Sigmoid colon (tissue), 7 donors: Measurements from ENCODE around the gene NHERF2. TPM values are rescaled to one million over a fixed set of nuclear protein-coding genes. Genes with fewer than 3 reads are reported as not detected.
A peak's percentile ranks its signal among the peaks of the same experiment; 100 is the strongest.

Experiments
- DNase-seq: peaks from one replicate; pipeline ENCODE4 v3.0.0-alpha.2; 2019
- H3K27ac ChIP-seq, 4 donors: fragments of 200-600 bp; sonication (generic); one replicate each; pipeline ENCODE4 v1.5.1; 2016 to 2019; ENCODE audit warnings: mild to moderate bottlenecking in 1 of 4
- H3K27me3 ChIP-seq, 3 donors: fragments of 200-600 bp; sonication (generic); one replicate each; pipeline ENCODE4 v1.5.1; 2019; ENCODE audit warnings: mild to moderate bottlenecking in 1 of 3
- H3K36me3 ChIP-seq, 4 donors: fragments of 200-600 bp; sonication (generic); one replicate each; pipeline ENCODE4 v1.5.1; 2016 to 2019
- H3K4me1 ChIP-seq, 4 donors: fragments of 200-600 bp; sonication (generic); one replicate each; pipeline ENCODE4 v1.5.1; 2017 to 2019
- H3K4me3 ChIP-seq, 4 donors: fragments of 200-600 bp; sonication (generic); one replicate each; pipeline ENCODE4 v1.5.1; 2017 to 2019; ENCODE audit warnings: mild to moderate bottlenecking in 2 of 4, moderate library complexity in 1 of 4
- H3K9me3 ChIP-seq, 4 donors: fragments of 200-600 bp in 3 of 4; sonication (generic) in 3 of 4; one replicate each; pipeline versions ENCODE4 v1.5.1 to v1.6.1; 2013 to 2019
- EP300 ChIP-seq, 4 donors: sonication (generic); formaldehyde crosslinking; IDR thresholded peaks; one replicate each; pipeline ENCODE4 v1.6.1; 2017; ENCODE audit warnings: antibody characterized with exemption in 4 of 4
- POLR2A ChIP-seq, 2 donors: fragments of 450-650 bp; IDR thresholded peaks; one replicate each; pipeline ENCODE4 v1.6.1; 2016; ENCODE audit warnings: antibody characterized with exemption in 2 of 2, mild to moderate bottlenecking in 2 of 2, moderate library complexity in 2 of 2
- POLR2AphosphoS5 ChIP-seq, 4 donors: sonication (generic); formaldehyde crosslinking; IDR thresholded peaks; one replicate each; pipeline ENCODE4 v1.6.1; 2017; ENCODE audit warnings: antibody characterized with exemption in 4 of 4
- WGBS, 2 donors: extraction: QIAGEN DNeasy Blood & Tissue Kit; methylation state at CpG; one replicate each; pipeline ENCODE4 v1.1.7; 2013; 5-methylcytosine and 5-hydroxymethylcytosine counted together
- intact Hi-C: fragments of 100-400 bp; cut with DNase I; formaldehyde crosslinking; loops from one replicate; pipeline ENCODE4 v1.15.1; 2023
- polyA plus RNA-seq, 3 donors: library from polyadenylated mRNA; stranded (reverse); fragments of 200-250 nt; gene quantifications; one replicate each; pipeline ENCODE4 v1.2.3, GENCODE V29; 2013
- total RNA-seq, 4 donors: library from RNA; depleted of rRNA; stranded (reverse); fragments of >200 nt; gene quantifications; one replicate each; pipeline ENCODE4 v1.1.0, GENCODE V29; 2016
- TF ChIP-seq, protein P1 (sequence below), 4 experiments: fragments of 450-650 bp in 3 of 4; fragments of 200-600 bp in 1 of 4; IDR thresholded peaks; one replicate each; pipeline ENCODE4 v1.5.1; 2016 to 2019; ENCODE audit warnings: antibody characterized with exemption in 4 of 4, mild to moderate bottlenecking in 3 of 4, moderate library complexity in 2 of 4
- donor health status: healthy with polysubstance abuse.
- donor health status: Bipolar disorder and iron deficiency.
- donor health status: healthy.

The NHERF2 gene
- total and polyA plus RNA-seq, 7 donors, result 23.5 to 105 (median 46.7) TPM

DNA sequence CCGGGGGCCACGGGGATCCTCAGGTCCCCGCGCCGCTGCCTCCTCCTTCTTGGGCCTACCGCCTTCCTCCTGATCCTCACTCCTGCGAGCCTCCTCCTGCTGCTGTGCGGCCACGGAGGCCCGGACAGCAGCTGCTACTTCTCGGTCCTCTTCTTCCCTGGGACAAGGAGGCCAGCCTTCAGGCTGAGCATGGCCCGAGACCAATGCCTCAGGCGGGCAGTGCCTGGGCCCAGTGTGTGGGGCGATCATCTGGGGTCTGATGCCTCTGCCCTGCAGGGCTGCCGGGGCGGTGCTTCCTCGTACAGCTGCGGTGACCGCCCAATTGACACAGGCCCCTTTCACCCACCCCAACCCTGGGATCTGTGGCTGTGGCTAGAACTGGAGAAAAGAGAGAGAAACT lies 25.7 kb upstream of the NHERF2 start:
- 96 to 97% methylated on average over 19 of the region's 19 CpGs for WGBS, 2 donors
- H3K9me3 ChIP-seq, result no peaks in the 10 kb centered on the region
- intact Hi-C loops, result no loop called here
- H3K4me1 ChIP-seq, result peaks cover 0 to 32% (median 27%) of the 10 kb centered on the region in 4 donors
- no peak for TF ChIP-seq POLR2A (IDR thresholded peaks at IDR 0.05)
- TF ChIP-seq, protein P1, sequence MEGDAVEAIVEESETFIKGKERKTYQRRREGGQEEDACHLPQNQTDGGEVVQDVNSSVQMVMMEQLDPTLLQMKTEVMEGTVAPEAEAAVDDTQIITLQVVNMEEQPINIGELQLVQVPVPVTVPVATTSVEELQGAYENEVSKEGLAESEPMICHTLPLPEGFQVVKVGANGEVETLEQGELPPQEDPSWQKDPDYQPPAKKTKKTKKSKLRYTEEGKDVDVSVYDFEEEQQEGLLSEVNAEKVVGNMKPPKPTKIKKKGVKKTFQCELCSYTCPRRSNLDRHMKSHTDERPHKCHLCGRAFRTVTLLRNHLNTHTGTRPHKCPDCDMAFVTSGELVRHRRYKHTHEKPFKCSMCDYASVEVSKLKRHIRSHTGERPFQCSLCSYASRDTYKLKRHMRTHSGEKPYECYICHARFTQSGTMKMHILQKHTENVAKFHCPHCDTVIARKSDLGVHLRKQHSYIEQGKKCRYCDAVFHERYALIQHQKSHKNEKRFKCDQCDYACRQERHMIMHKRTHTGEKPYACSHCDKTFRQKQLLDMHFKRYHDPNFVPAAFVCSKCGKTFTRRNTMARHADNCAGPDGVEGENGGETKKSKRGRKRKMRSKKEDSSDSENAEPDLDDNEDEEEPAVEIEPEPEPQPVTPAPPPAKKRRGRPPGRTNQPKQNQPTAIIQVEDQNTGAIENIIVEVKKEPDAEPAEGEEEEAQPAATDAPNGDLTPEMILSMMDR (IDR thresholded peaks at IDR 0.05), result no peak
- TF ChIP-seq POLR2AphosphoS5 (IDR thresholded peaks at IDR 0.05), result no peak
- no peak for TF ChIP-seq EP300 (IDR thresholded peaks at IDR 0.05)
- no peak overlapping the region for H3K27ac ChIP-seq
- H3K36me3 ChIP-seq, result peaks cover 36 to 65% (median 49%) of the 10 kb centered on the region in 4 donors
- no peaks in the 10 kb centered on the region for H3K27me3 ChIP-seq
- no peak overlapping the region for H3K4me3 ChIP-seq
- DNase-seq, result no peak

GRCh38 chr16:2001456-2002355 lies 25.0 kb upstream of the NHERF2 start:
- no peak for TF ChIP-seq EP300 (IDR thresholded peaks at IDR 0.05)
- TF ChIP-seq, protein P1 (IDR thresholded peaks at IDR 0.05), result no peak
- TF ChIP-seq POLR2A (IDR thresholded peaks at IDR 0.05), result no peak
- TF ChIP-seq POLR2AphosphoS5 (IDR thresholded peaks at IDR 0.05), result no peak
- peaks cover 36 to 65% (median 49%) of the 10 kb centered on the region in 4 donors for H3K36me3 ChIP-seq
- intact Hi-C loops, result no loop called here
- no peak overlapping the region for H3K4me3 ChIP-seq
- H3K4me1 ChIP-seq, result peaks cover 0 to 37% (median 34%) of the 10 kb centered on the region in 4 donors
- no peaks in the 10 kb centered on the region for H3K27me3 ChIP-seq
- no peak overlapping the region for H3K27ac ChIP-seq
- 96% methylated on average over 53 of the region's 53 CpGs for WGBS, 2 donors
- H3K9me3 ChIP-seq, result no peaks in the 10 kb centered on the region
- no peak for DNase-seq

DNA sequence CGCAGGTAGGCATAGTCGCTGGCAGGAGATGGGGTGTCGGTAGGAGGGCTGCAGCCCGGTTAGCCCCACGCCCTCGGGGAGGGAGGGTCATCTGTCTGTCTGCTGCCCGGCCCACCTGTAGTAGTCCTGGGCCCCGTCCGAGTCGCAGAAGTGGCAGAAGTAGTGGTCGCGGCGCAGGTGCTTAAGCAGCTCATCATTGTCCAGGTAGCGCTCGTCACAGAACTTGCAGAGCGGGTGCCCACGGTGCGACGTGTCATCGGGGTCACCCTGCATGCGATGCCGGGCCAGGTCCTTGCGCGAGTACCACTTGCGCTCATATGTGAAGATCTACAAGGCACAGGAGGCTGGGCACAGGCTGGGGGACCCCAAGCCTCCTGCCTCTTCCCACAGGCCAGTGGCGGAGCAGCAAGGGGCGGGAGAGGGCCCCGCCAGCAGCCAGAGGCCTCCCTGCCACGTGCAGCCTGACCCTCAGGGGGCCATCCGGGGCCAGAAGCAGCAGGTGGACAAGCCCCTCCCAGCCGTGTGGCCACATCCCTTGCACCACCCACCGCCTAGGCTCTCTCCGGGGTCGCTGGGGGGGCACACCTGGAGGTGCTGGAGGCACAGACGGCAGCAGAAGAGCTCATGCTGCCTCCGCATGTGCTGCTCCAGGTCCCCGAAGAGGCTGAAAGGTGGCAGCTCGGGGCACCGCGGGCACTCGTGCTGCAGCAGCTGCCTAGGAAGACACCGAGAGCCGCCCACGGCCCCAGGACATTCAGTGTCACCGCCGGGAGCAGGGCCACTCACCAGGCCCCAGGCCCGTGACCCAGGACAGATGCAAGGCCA lies 24.1 kb upstream of the NHERF2 start:
- Histone ChIP-seq H3K27me3 (no peaks in the 10 kb centered on the region), H3K4me3 (no peak overlapping the region), H3K4me1 (peaks cover 0 to 45% (median 42%) of the 10 kb centered on the region in 4 donors), H3K9me3 (no peaks in the 10 kb centered on the region), H3K36me3 (peaks cover 36 to 59% (median 49%) of the 10 kb centered on the region in 4 donors), H3K27ac (no peak overlapping the region)
- intact Hi-C loops, result no loop called here
- TF ChIP-seq POLR2A (IDR thresholded peaks at IDR 0.05) (no peak), POLR2AphosphoS5 (IDR thresholded peaks at IDR 0.05) (no peak), EP300 (IDR thresholded peaks at IDR 0.05) (no peak)
- TF ChIP-seq, protein P1 (IDR thresholded peaks at IDR 0.05), result no peak
- no peak for DNase-seq
- WGBS, 2 donors, result 94 to 95% methylated on average over 47 of the region's 47 CpGs

- Histone ChIP-seq H3K27me3 (no peaks in the 10 kb centered on the region), H3K4me1 (peaks cover 0 to 52% (median 46%) of the 10 kb centered on the region in 4 donors), H3K36me3 (peaks cover 36 to 52% (median 43%) of the 10 kb centered on the region in 4 donors), H3K4me3 (no peak overlapping the region), H3K9me3 (no peaks in the 10 kb centered on the region), H3K27ac (peak overlapping the region in 1 of 4 donors; percentile 37)
- TF ChIP-seq, protein P1 (IDR thresholded peaks at IDR 0.05), result no peak
- no peak for TF ChIP-seq POLR2AphosphoS5 (IDR thresholded peaks at IDR 0.05)
- no peak for TF ChIP-seq EP300 (IDR thresholded peaks at IDR 0.05)
- TF ChIP-seq POLR2A (IDR thresholded peaks at IDR 0.05), result no peak
- whole genome bisulfite sequencing, 2 donors, result 72 to 83% methylated on average over 8 of the region's 8 CpGs
- intact Hi-C loops, result no loop called here
- DNase-seq, result no peak
Observed at GRCh38 chr16:2003231-2003826, 23.4 kb upstream of the NHERF2 start.
